Gastrocnemius medialis (tissue), 4 donors: ENCODE measurements around the gene CITED1.

Source experiments
- POLR2A ChIP-seq, 2 donors: fragments of 450-650 bp; IDR thresholded peaks; one replicate each; pipeline ENCODE4 v1.6.1; 2017; ENCODE audit warnings: antibody characterized with exemption in 2 of 2, mild to moderate bottlenecking in 2 of 2, moderate library complexity in 2 of 2
- TF ChIP-seq, protein P1 (sequence below), 5 experiments: fragments of 450-650 bp in 3 of 5; fragments of 200-600 bp in 2 of 5; sonication (generic) in 2 of 5; IDR thresholded peaks in 4 of 5; conservative IDR thresholded peaks in 1 of 5; 1 replicate in 4 of 5; 2 replicates in 1 of 5; pipeline ENCODE4 v1.5.1; 2016 to 2019; ENCODE audit warnings: antibody characterized with exemption in 5 of 5, mild to moderate bottlenecking in 3 of 5, moderate library complexity in 3 of 5

DNA sequence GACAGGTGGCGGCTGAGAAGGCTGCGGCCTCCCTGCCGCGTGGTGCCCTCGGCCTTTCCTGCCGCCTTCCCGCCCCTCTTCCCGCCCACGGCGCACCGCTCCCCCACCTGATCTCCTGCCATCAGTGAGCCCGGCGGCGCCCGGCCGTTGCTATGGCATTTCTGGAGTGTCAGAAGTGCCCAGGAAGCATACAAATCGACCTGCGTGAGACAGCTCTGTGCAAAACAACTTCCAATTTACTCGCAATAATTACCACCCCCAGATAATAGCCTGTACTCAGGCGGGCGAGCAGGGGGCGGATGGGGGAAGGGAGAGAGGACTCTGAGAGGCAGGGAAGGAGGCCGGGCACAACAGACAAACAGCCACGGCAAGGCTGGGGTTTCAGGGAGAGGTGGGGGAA is 50.3 kb downstream of the CITED1 start:
- TF ChIP-seq, protein P1, sequence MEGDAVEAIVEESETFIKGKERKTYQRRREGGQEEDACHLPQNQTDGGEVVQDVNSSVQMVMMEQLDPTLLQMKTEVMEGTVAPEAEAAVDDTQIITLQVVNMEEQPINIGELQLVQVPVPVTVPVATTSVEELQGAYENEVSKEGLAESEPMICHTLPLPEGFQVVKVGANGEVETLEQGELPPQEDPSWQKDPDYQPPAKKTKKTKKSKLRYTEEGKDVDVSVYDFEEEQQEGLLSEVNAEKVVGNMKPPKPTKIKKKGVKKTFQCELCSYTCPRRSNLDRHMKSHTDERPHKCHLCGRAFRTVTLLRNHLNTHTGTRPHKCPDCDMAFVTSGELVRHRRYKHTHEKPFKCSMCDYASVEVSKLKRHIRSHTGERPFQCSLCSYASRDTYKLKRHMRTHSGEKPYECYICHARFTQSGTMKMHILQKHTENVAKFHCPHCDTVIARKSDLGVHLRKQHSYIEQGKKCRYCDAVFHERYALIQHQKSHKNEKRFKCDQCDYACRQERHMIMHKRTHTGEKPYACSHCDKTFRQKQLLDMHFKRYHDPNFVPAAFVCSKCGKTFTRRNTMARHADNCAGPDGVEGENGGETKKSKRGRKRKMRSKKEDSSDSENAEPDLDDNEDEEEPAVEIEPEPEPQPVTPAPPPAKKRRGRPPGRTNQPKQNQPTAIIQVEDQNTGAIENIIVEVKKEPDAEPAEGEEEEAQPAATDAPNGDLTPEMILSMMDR (IDR thresholded peaks at IDR 0.05 in 4 of 5, conservative IDR thresholded peaks at IDR 0.05 in 1 of 5) = no peak
- no peak for TF ChIP-seq POLR2A (IDR thresholded peaks at IDR 0.05)
